ENCODE measurements around the gene PLK3.
A peak's percentile ranks its signal among the peaks of the same experiment; 100 is the strongest.
"Not testable (repeated sequence)": the region's sequence is repeated elsewhere in the genome, so short reads cannot be mapped to it uniquely, and the experiment has no call there.

Gene PLK3

GRCh38 chr1:44810101-44810761 lies 10.1 kb downstream of the PLK3 start:
- peak; percentile 54 for DNase-seq

DNA sequence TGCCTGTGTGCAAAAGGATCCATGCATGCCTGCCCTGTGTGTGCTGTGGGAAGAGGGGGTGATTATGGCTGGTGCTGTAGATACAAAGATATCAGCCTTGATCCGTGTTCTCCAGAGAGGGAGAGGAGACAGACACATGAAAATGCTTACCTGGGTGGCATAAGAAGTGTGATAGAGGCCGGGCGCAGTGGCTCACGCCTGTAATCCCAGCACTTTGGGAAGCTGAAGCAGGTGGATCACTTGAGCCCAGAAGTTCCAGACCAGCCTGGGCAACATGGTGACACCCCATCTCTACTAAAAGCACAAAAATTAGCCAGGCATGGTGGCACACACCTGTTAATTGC lies 10.6 kb downstream of the PLK3 start:
- DNase-seq = not testable (repeated sequence)

DNA sequence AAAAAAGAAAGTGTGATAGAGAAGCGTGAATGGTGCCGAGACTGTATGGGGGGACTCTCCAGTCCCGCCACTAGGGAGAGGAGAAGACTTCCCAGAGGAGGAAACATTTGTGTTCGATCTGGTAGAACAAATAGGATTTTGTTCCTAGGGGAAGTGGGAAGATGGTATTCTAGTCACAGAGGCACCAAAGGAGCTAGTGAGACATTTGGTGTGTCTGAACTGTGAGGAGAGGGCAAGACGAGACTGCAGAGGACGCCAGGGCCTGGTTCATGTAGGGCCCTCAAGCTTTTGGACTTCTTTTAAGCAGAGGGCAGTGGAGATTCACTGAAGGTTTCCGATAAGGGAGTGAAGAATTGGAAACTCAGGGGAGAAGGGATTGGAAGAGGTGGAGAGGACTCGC lies 11.1 kb downstream of the PLK3 start:
- DNase-seq = no peak

DNA sequence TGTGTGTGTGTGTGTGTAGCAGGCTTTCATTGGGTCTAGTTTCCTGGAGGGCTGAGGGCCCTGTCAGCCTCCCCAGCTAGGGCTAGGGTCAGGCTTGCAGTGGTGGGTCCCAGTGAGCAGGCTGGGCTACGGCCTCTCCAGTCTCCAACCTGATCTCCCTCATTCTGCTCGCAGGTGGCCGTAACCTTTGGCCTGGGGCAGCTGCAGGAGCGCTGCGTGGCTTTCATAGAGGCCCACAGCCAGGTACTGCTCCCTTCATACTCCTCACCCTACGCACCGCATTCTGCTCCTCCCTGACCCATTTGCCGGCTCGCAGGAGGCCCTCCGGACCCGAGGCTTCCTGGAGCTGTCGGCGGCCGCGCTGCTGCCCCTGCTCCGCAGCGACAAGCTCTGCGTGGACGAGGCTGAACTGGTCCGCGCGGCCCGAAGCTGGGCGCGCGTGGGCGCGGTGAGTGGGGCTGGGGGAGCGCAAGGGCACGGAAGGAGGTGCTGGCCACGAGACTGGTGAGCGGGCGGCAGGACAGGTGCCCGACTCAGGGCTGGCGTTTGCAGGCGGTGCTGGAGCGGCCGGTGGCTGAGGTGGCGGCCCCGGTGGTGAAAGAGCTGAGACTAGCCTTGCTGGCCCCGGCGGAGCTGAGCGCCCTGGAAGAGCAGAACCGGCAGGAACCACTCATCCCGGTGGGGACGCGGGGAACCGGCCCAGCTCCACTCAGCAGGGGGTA lies 12.8 kb downstream of the PLK3 start:
- no peak for DNase-seq

GRCh38 chr1:44815926-44816325 lies 15.7 kb downstream of the PLK3 start:
- DNase-seq = not testable (repeated sequence)

DNA sequence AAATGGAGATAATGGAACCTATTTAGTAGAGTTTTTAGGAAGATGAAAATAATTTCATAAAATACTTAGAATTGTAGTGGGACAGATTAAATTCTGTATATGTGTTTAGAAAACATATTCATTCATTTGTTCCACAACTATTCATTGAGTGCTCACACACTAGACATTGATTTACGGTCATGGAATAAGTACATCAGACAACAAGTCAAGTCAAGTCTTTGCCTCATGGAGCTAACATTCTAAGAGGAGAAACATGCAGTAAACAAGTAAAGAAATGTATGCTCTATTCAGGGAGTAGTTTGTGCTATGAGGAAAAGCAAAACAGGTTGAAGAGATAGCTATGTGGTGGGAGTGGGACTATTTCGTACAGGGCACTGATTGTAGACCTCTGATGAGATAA lies 17.1 kb downstream of the PLK3 start:
- DNase-seq = no peak

GRCh38 chr1:44817771-44818495 lies 17.8 kb downstream of the PLK3 start:
- DNase-seq = no peak

GRCh38 chr1:44819196-44819607 lies 19.0 kb downstream of the PLK3 start:
- DNase-seq = no peak

GRCh38 chr1:44819608-44820327 lies 19.6 kb downstream of the PLK3 start:
- peak; percentile 79 for DNase-seq

DNA sequence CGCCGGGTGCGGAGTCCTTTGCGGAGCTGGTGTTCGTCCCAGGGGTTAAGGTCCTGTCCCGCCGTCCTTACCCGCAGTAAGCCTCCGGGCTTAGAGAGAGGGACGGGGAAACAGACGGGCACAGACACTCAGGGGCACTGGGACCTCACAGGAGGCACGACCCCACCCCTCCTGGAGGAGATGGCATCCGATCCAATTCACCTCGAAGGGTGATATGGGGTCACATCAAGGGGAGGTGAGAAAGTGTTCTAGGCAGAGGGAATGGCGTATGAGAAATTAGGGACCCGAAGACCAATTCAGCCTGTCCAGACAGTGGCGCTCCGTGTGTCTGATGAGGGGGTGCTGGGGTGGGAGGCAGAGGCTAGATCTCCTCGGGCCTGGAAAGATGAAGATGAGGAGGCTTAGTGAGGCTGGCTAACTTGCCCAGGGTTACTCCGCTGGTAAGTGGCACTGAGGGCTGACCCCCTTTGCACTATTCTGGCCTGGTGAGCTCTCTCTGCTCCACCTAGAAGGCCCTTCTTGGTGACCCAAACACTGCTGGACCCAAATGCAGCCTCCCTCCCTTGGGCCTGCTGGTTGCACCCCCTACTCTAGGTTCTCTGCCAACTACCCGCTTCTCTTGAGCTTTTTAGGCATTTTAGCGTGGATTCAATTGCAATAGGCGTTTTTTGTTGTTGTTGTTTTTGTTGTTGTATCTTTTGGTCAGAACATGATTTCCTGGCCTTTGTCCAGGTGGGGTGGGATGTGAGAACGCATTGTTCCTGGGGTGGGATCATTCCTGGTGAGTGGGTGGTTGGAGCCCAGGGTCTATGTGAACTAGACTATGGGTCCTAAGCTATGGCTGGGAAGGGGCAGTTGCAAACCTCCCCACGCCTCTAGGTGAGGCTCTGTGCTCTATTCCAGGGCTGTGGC lies 20.4 kb downstream of the PLK3 start:
- no peak for DNase-seq

DNA sequence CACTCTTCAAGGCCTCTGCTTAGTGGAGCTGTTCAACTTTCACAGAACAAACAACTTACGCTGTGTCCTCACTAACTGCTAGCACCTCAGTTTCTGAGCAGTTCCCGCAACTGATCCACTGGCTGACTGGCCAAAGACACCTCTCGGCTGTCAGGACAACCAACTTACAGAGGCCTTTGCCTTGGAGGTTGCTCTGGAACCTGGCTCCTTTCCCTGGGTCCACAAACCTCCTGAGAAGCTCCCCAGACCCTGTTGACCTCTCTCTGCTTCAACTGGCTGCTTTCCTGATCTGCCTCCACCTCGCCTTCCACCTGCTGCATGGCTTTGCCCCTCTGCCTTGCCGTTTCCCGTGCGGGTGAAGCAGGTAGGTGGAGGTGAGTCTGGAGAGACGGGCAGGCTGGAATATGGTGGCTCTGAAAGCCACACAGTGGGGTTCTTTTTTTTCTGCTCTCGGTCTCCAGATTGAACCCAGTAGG lies 21.1 kb downstream of the PLK3 start:
- no peak for DNase-seq

DNA sequence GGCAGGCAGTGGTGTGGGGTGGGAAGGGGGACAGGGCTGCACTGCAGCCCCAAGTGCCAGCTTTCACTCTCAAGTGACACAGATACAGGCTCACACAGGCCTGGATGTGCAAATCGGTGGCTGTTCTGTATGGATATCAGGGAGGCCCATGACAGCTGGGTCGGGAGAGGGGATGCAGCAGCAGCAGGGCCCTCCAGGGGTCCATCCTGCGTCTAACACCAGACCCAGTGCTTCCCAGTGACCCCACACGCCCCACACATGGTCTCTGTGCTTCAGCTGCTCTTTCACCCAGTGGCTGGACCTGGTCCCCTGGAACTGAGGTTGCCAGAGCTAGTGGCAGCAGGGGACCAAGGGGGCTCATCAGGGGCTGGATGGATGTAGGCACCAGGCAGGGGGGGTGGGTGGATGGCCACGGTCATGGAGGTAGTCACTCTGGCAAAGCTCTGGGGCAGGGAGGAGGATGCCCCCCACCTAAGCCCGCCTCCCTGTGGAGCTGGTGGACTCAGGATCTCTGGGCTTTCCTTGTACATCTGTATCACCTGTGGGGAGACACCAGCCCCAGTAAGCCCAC lies 22.0 kb downstream of the PLK3 start:
- no peak for DNase-seq

DNA sequence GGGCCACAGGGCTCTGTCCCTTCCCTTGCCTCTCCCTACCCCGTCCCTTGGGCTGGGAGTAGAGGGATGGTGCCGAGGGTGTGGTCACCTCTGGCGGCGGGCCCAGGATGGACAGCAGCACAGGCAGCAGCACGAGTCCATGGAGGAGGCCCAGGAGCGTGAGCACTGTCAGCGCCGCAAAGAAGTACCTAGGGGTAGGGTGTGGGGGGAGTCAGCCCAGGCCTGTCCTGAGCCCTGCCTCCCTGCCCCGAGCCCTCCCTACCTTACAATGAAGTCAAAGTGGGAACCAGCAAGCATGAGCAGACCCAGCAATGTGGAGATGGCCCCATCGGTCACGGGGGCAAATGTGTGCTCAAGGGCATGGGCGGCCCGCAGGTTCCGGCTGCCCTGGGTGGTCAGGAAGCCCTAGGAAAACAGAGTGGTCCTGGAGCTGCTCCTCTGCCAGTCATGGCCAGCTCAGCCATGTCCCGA lies 22.8 kb downstream of the PLK3 start:
- DNase-seq = no peak

- DNase-seq = not testable (repeated sequence)
Measured at GRCh38 chr1:44824392-44824791, 24.2 kb downstream of the PLK3 start.

DNA sequence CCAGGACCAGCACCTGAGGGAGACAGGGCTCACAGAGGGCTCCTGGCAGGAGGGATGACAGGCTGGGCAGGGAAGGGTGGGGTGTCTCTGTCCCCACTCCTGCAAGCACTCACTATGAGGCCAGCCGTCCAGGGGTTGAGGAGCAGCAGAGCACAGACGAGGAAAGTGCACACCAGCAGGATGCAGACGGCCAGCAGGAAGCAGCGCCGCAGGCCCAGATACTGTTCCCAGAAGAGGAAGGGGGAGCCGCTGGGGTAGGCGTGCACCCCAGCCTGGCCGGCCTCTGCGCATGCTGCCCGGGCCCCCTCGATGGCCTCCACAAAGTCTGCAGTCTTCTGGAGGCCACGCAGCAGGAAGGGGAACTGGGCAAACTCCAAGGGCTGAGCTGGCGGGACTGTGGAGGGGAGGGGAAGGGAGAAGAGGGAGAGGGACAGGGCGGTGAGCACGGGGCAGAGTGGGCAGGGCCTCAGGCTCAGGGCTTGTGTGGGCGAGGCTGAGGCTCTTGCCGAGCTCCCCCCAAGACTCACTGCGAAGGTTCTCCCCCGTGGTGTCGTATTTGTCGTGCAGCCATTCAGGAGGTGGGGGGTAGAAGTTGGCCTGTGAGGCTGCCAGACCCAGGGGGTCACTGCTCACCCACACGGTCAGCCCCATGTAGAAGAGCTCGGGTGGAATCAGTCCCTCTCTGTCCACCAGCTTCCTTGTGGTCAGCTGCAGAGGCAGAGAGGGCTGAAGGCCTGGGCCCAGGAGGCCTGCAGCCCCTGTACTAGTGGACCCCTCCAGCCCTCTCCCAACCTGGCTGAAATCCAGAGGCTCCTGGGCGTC lies 26.4 kb downstream of the PLK3 start:
- no peak for DNase-seq

GRCh38 chr1:44827197-44828002 lies 27.2 kb downstream of the PLK3 start:
- no peak for DNase-seq

- DNase-seq = no peak
Measured at GRCh38 chr1:44828003-44828651, 27.9 kb downstream of the PLK3 start.

- no peak for DNase-seq
Measured at GRCh38 chr1:44828841-44829440, 28.8 kb downstream of the PLK3 start.

Data from activated naive CD4-positive, alpha-beta T cell treated with Interleukin-2 at 50 U/mL for 16 hours (primary cell).